Suppressor macrophage (primary cell): Measurements from ENCODE around the gene KDM4C.
A peak's percentile ranks its signal among the peaks of the same experiment; 100 is the strongest.
"Not testable (repeated sequence)": the region's sequence is repeated elsewhere in the genome, so short reads cannot be mapped to it uniquely, and the experiment has no call there.

Experiments used
- DNase-seq, 4 experiments: peaks; one replicate each; pipeline ENCODE4 v3.0.0-alpha.2; 2020 to 2022
- total RNA-seq, 17 experiments: gene quantifications; one replicate each; lab custom pipeline; 2026; ENCODE audit warnings: mixed read lengths in 6 of 17, inconsistent platforms in 3 of 17; lab: John Stamatoyannopoulos, UW

KDM4C gene
- total RNA-seq, result 16.5 to 53.2 (median 39.5) reads per million in 17 experiments

GRCh38 chr9:6757456-6758247 lies at the start of gene KDM4C:
Gene KDM4C, plus strand, starts transcription at chr9:6757973. Its CDS starts 35,016 bp downstream, at chr9:6792989.
- peak; percentile 97 to 99 (median 98) for DNase-seq

- DNase-seq, result no peak
Observed at GRCh38 chr9:6708732-6709131, 49.0 kb upstream of the KDM4C start.

- no peak for DNase-seq
Observed at GRCh38 chr9:6711403-6711802, 46.4 kb upstream of the KDM4C start.

GRCh38 chr9:6712041-6712440 lies 45.7 kb upstream of the KDM4C start:
- no peak for DNase-seq

- DNase-seq, result peak in 2 of 4 experiments; percentile 70 to 78
Observed at GRCh38 chr9:6714176-6714575, 43.6 kb upstream of the KDM4C start.

- peak in 1 of 4 experiments; percentile 6 for DNase-seq
Observed at GRCh38 chr9:6715153-6715754, 42.5 kb upstream of the KDM4C start.

- DNase-seq, result peak; percentile 48 to 80 (median 54)
Observed at GRCh38 chr9:6715755-6716643, 41.8 kb upstream of the KDM4C start.

GRCh38 chr9:6716766-6717165 lies 41.0 kb upstream of the KDM4C start:
- no peak for DNase-seq

- no peak for DNase-seq
Observed at GRCh38 chr9:6723881-6724420, 33.8 kb upstream of the KDM4C start.

GRCh38 chr9:6733257-6733656 lies 24.5 kb upstream of the KDM4C start:
- no peak for DNase-seq

GRCh38 chr9:6733831-6734230 lies 23.9 kb upstream of the KDM4C start:
- DNase-seq, result no peak

GRCh38 chr9:6735422-6735821 lies 22.4 kb upstream of the KDM4C start:
- DNase-seq, result no peak

- DNase-seq, result peak in 2 of 4 experiments; percentile 28 to 54
Observed at GRCh38 chr9:6739218-6739617, 18.6 kb upstream of the KDM4C start.

- DNase-seq, result not testable (repeated sequence)
Observed at GRCh38 chr9:6748861-6749260, 8.9 kb upstream of the KDM4C start.

GRCh38 chr9:6754861-6755260 lies 2.9 kb upstream of the KDM4C start:
- DNase-seq, result not testable (repeated sequence)

- DNase-seq, result peak in 3 of 4 experiments; percentile 77 to 87 (median 85)
Observed at GRCh38 chr9:6757132-6757455, 679 bp upstream of the KDM4C start.

GRCh38 chr9:6758248-6758497 lies 400 bp downstream of the KDM4C start:
- peak in 1 of 4 experiments; percentile 35 for DNase-seq

GRCh38 chr9:6758498-6759184 lies 868 bp downstream of the KDM4C start:
- peak; percentile 29 to 55 (median 46) for DNase-seq

- peak; percentile 42 to 87 (median 70) for DNase-seq
Observed at GRCh38 chr9:6759185-6759977, 1.6 kb downstream of the KDM4C start.

- DNase-seq, result no peak
Observed at GRCh38 chr9:6761306-6761705, 3.5 kb downstream of the KDM4C start.

- DNase-seq, result no peak
Observed at GRCh38 chr9:6763244-6763643, 5.5 kb downstream of the KDM4C start.

GRCh38 chr9:6764011-6764410 lies 6.2 kb downstream of the KDM4C start:
- no peak for DNase-seq
